ENCODE measurements around the gene ATXN7L1. TPM values are rescaled to one million over a fixed set of nuclear protein-coding genes. Genes with fewer than 3 reads are reported as not detected.
"Not testable (repeated sequence)": the region's sequence is repeated elsewhere in the genome, so short reads cannot be mapped to it uniquely, and the experiment has no call there.

The ATXN7L1 gene
- total RNA-seq, 4 donors from 2014 or later = 4.6 to 12.5 (median 10.1) TPM

DNA sequence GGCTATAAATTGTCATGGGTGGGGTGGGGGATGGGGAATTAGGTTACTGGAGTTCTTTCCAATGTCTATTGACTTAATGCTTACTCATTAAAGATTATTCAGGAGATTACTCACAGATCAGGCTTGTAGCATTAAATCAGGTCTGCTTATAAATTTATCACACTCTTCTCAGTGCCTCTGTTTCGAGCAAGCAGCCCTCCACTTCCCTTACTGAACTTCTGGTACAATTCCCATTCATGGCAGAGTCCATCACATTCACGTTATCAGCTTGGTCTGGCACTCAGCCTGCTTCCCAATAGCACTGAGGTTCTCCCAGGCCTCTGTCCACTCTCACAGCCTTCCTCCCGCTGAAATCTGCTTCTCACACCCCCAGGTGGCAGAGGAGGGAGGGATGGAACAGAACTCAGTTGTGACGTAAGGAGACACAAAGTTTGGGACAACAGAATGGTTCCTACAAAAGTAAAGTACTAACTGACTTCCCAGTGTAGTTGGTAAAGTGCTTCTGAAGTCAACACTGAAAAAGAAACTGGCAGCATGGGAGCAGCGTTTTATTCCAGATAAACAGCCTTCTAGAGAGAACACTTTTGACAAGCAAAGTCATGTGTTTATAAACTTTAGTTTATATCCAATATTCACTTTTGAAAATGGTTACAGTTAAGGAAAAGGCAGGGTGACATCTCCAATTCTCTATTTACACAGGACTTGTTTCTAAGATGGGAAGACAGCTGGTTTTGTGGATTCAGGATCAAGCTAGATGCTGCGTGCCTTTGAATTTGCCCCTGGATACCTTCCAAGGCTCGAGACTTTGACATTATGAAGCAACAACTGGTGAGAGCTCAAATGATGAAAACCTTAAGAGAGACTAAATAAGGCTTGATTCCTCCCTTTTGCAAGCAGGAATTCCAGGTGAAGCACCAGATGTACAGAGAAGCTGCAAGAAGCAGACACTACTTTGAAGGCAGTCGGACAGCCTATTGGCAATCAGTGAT is 81.4 kb downstream of the ATXN7L1 start:
- 30% methylated on average over 8 of the region's 8 CpGs for WGBS
- H3K27me3 ChIP-seq = no peaks in the 10 kb centered on the region
- H3K36me3 ChIP-seq = no peaks in the 10 kb centered on the region
- no peak for DNase-seq (ENCODE audit: extremely low spot score)
- TF ChIP-seq POLR2AphosphoS5 (IDR thresholded peaks at IDR 0.05) (peak; percentile 20 to 41), EP300 (IDR thresholded peaks at IDR 0.05) (no peak), POLR2A (IDR thresholded peaks at IDR 0.05; ENCODE audit: low read depth) (no peak)
- TF ChIP-seq, protein P1, sequence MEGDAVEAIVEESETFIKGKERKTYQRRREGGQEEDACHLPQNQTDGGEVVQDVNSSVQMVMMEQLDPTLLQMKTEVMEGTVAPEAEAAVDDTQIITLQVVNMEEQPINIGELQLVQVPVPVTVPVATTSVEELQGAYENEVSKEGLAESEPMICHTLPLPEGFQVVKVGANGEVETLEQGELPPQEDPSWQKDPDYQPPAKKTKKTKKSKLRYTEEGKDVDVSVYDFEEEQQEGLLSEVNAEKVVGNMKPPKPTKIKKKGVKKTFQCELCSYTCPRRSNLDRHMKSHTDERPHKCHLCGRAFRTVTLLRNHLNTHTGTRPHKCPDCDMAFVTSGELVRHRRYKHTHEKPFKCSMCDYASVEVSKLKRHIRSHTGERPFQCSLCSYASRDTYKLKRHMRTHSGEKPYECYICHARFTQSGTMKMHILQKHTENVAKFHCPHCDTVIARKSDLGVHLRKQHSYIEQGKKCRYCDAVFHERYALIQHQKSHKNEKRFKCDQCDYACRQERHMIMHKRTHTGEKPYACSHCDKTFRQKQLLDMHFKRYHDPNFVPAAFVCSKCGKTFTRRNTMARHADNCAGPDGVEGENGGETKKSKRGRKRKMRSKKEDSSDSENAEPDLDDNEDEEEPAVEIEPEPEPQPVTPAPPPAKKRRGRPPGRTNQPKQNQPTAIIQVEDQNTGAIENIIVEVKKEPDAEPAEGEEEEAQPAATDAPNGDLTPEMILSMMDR (IDR thresholded peaks at IDR 0.05) = no peak
- H3K27ac ChIP-seq (replicated peaks in 1 of 4) = peak overlapping the region; percentile 69 to 82 (median 80)
- no peaks in the 10 kb centered on the region for H3K9me3 ChIP-seq
- intact Hi-C loops (cut with DNase I) = no loop called here
- H3K4me3 ChIP-seq = peak overlapping the region in 1 of 4 donors; percentile 22
- H3K4me1 ChIP-seq = peaks cover 19 to 45% (median 37%) of the 10 kb centered on the region in 4 donors

DNA sequence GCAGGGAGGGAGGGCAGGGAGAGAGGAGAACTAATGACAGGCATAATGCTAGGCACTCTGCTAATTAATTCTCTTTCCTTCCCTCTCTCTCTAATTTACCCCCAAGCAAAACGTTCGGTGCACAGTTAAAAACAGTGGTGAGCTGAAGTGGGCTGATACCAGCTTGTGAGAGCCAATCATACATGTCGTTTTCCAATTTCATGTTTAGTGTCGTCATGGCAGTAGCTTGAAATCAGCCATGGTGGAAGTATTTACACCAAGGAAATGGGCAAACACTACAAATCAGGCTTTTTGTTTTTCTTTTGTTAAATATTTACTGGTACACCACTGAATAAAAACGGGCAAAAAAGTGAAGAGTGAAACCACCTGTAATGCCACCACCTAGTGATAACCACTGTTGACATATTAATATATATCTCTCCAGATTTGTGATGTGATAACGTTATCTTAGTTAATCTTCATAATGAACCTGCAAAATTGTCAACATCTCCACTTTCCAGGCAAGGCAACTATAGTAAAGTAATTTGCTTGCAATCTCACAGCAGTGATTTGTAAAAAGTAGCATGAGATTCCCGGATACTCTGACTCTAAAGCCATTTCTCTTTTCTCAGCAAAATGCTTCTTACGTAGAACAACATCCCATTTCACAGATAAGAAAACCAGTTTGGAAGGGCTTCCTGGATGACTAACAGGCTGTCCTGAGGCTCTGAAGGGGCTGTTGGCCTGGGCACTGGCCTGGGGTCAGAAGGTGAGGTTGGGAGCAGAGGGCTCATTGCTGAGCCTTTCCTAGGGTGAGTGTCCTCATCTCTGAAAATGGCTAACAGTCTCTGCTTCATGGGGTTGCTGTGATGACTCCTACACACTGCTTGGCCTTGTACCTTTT is 83.7 kb downstream of the ATXN7L1 start:
- no peak overlapping the region for H3K4me3 ChIP-seq
- no peak for DNase-seq (ENCODE audit: extremely low spot score)
- TF ChIP-seq POLR2A (IDR thresholded peaks at IDR 0.05; ENCODE audit: low read depth) = no peak
- TF ChIP-seq POLR2AphosphoS5 (IDR thresholded peaks at IDR 0.05) = no peak
- no peak for TF ChIP-seq EP300 (IDR thresholded peaks at IDR 0.05)
- TF ChIP-seq, protein P1 (IDR thresholded peaks at IDR 0.05) = no peak
- intact Hi-C loops (cut with DNase I) = no loop called here
- no peaks in the 10 kb centered on the region for H3K9me3 ChIP-seq
- H3K4me1 ChIP-seq = peaks cover 15 to 36% (median 31%) of the 10 kb centered on the region in 4 donors
- H3K36me3 ChIP-seq = peaks cover 0 to 7% (median 6%) of the 10 kb centered on the region in 4 donors
- no peak overlapping the region for H3K27ac ChIP-seq (replicated peaks in 1 of 4)
- no peaks in the 10 kb centered on the region for H3K27me3 ChIP-seq
- 94% methylated on average over 8 of the region's 8 CpGs for WGBS

DNA sequence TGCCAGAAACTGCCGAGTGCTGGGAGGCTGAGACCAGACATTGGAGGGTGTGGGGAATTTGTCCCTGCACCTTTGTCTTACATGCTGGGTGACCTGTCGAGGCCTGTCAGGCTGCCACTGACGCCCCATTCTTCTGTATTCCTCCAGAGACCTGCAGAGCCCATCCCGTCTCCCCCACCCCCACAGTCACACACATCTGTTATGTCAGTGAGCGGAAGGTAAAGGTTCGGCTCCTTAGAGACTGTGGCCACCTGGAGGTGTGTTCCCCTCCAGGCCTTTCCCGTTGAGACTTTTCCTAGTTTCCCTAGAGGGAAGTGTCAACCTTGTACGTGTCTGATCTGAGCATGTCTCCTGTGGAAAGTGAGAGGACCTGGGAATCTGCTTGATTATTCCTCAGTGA is 84.5 kb downstream of the ATXN7L1 start:
- TF ChIP-seq POLR2A (IDR thresholded peaks at IDR 0.05; ENCODE audit: low read depth) (no peak), EP300 (IDR thresholded peaks at IDR 0.05) (no peak), POLR2AphosphoS5 (IDR thresholded peaks at IDR 0.05) (no peak)
- TF ChIP-seq, protein P1 (IDR thresholded peaks at IDR 0.05) = no peak
- H3K4me1 ChIP-seq = peaks cover 15 to 28% (median 25%) of the 10 kb centered on the region in 4 donors
- DNase-seq (ENCODE audit: extremely low spot score) = no peak
- no peak overlapping the region for H3K4me3 ChIP-seq
- 88% methylated on average over 8 of the region's 8 CpGs for WGBS
- H3K36me3 ChIP-seq = peaks cover 0 to 11% (median 8%) of the 10 kb centered on the region in 4 donors
- no peaks in the 10 kb centered on the region for H3K27me3 ChIP-seq
- intact Hi-C loops (cut with DNase I) = no loop called here
- H3K9me3 ChIP-seq = no peaks in the 10 kb centered on the region
- H3K27ac ChIP-seq (replicated peaks in 1 of 4) = no peak overlapping the region

- TF ChIP-seq POLR2A (IDR thresholded peaks at IDR 0.05; ENCODE audit: low read depth) (no peak), EP300 (IDR thresholded peaks at IDR 0.05) (no peak), POLR2AphosphoS5 (IDR thresholded peaks at IDR 0.05) (no peak)
- TF ChIP-seq, protein P1 (IDR thresholded peaks at IDR 0.05) = no peak
- H3K9me3 ChIP-seq = no peaks in the 10 kb centered on the region
- WGBS = 97% methylated on average over 3 of the region's 3 CpGs
- no peaks in the 10 kb centered on the region for H3K27me3 ChIP-seq
- peaks cover 0 to 17% (median 8%) of the 10 kb centered on the region in 4 donors for H3K36me3 ChIP-seq
- no peak for DNase-seq (ENCODE audit: extremely low spot score)
- H3K27ac ChIP-seq (replicated peaks in 1 of 4) = no peak overlapping the region
- no peak overlapping the region for H3K4me3 ChIP-seq
- intact Hi-C loops (cut with DNase I) = no loop called here
- H3K4me1 ChIP-seq = peaks cover 15 to 19% (median 16%) of the 10 kb centered on the region in 4 donors
These were observed 85.4 kb downstream of the ATXN7L1 start for GRCh38 chr7:105790996-105791395.

- H3K27me3 ChIP-seq; intact Hi-C loops (cut with DNase I); DNase-seq (ENCODE audit: extremely low spot score); H3K4me3 ChIP-seq; H3K27ac ChIP-seq (replicated peaks in 1 of 4); H3K9me3 ChIP-seq: not testable (repeated sequence)
- Histone ChIP-seq H3K4me1 (peaks cover 9 to 13% (median 11%) of the 10 kb centered on the region in 4 donors), H3K36me3 (peaks cover 0 to 19% (median 8%) of the 10 kb centered on the region in 4 donors)
- WGBS = 100% methylated on average over 2 of the region's 2 CpGs
These were observed 85.9 kb downstream of the ATXN7L1 start for GRCh38 chr7:105790452-105790851.

Measured in esophagus muscularis mucosa (tissue), 4 donors.